Urinary bladder (tissue), 2 donors: ENCODE results near the gene HOXB7. TPM values are rescaled to one million over a fixed set of nuclear protein-coding genes. Genes with fewer than 3 reads are reported as not detected.
A peak's percentile ranks its signal among the peaks of the same experiment; 100 is the strongest.

Experiments used
- polyA plus RNA-seq: library from polyadenylated mRNA; stranded (reverse); fragments of 200-250 nt; gene quantifications from one replicate; pipeline ENCODE4 v1.2.3, GENCODE V29; 2013
- small RNA-seq: library from RNA; depleted of rRNA; stranded (forward); fragments of <200 nt; gene quantifications from one replicate; pipeline ENCODE3, GENCODE V24; 2014
- total RNA-seq: library from RNA; depleted of rRNA; stranded (reverse); fragments of >200 nt; gene quantifications from one replicate; pipeline ENCODE4 v1.2.3, GENCODE V29; 2014
- donor health status: healthy.

The HOXB7 gene
- total and polyA plus RNA-seq, 2 donors, result 2.5 to 6.7 TPM

Small RNA genes lying within 50 kb of the gene (small RNA-seq; reads per million reads assigned to genes)
- gene MIR196A1, result 0.47 reads per million, percentile 43 among the genes with 10 or more reads in this experiment

Other genes starting within 250 kb of the HOXB7 start
- gene SKAP1, start 180.8 kb downstream of the HOXB7 start, total RNA-seq, result 1.7 TPM
- gene SKAP1, start 180.8 kb downstream of the HOXB7 start, polyA plus RNA-seq, result 2.1 TPM
- gene HOXB1, start 80.0 kb downstream of the HOXB7 start, total RNA-seq, result not detected
- gene HOXB1, start 80.0 kb downstream of the HOXB7 start, polyA plus RNA-seq, result not detected
- 3.1 TPM for gene HOXB2, start 65.9 kb downstream of the HOXB7 start, total RNA-seq
- gene HOXB2, start 65.9 kb downstream of the HOXB7 start, polyA plus RNA-seq, result 18.6 TPM
- 2.0 TPM for gene HOXB4, start 32.7 kb downstream of the HOXB7 start, total RNA-seq
- 2.1 TPM for gene HOXB4, start 32.7 kb downstream of the HOXB7 start, polyA plus RNA-seq
- gene HOXB3, start 20.8 kb downstream of the HOXB7 start, total RNA-seq, result 10.8 TPM
- gene HOXB3, start 20.8 kb downstream of the HOXB7 start, polyA plus RNA-seq, result 6.1 TPM
- gene HOXB5, start 17.2 kb downstream of the HOXB7 start, total RNA-seq, result 0.16 TPM
- gene HOXB5, start 17.2 kb downstream of the HOXB7 start, polyA plus RNA-seq, result 1.2 TPM
- 3.1 TPM for gene HOXB6, start 6.0 kb downstream of the HOXB7 start, total RNA-seq
- gene HOXB6, start 6.0 kb downstream of the HOXB7 start, polyA plus RNA-seq, result 4.0 TPM
- gene HOXB8, start 4.3 kb upstream of the HOXB7 start, total RNA-seq, result 0.85 TPM
- gene HOXB8, start 4.3 kb upstream of the HOXB7 start, polyA plus RNA-seq, result 1.2 TPM
- 0.85 TPM for gene HOXB9, start 15.3 kb upstream of the HOXB7 start, total RNA-seq
- 0.35 TPM for gene HOXB9, start 15.3 kb upstream of the HOXB7 start, polyA plus RNA-seq
- 7.7 TPM for gene PRAC1, start 111.5 kb upstream of the HOXB7 start, total RNA-seq
- 18.0 TPM for gene PRAC1, start 111.5 kb upstream of the HOXB7 start, polyA plus RNA-seq
- 2.1 TPM for gene PRAC2, start 112.2 kb upstream of the HOXB7 start, total RNA-seq
- gene PRAC2, start 112.2 kb upstream of the HOXB7 start, polyA plus RNA-seq, result 1.7 TPM
- gene HOXB13, start 117.7 kb upstream of the HOXB7 start, total RNA-seq, result 1.7 TPM
- 1.5 TPM for gene HOXB13, start 117.7 kb upstream of the HOXB7 start, polyA plus RNA-seq
- gene TTLL6, start 206.2 kb upstream of the HOXB7 start, total RNA-seq, result not detected
- 0.15 TPM for gene TTLL6, start 206.2 kb upstream of the HOXB7 start, polyA plus RNA-seq
- 67.5 TPM for gene CALCOCO2, start 220.0 kb upstream of the HOXB7 start, total RNA-seq
- gene CALCOCO2, start 220.0 kb upstream of the HOXB7 start, polyA plus RNA-seq, result 165 TPM